Mesenchymal stem cell (in vitro differentiated cells and primary cell): ENCODE measurements around the gene SLC16A4.
"Not testable (repeated sequence)": the region's sequence is repeated elsewhere in the genome, so short reads cannot be mapped to it uniquely, and the experiment has no call there.

Experiments used
- DNase-seq: peaks from one replicate; pipeline ENCODE4 v3.0.0-alpha.2; 2013
- H2AFZ ChIP-seq: one replicate; pipeline ENCODE4 v1.6.1; 2013; ENCODE audit warnings: low read depth, mild to moderate bottlenecking, control low read depth, inconsistent platforms, low read length, moderate library complexity
- H2AK5ac ChIP-seq: 2 replicates; pipeline ENCODE4 v1.6.1; 2013; ENCODE audit warnings: low read length, moderate library complexity, mild to moderate bottlenecking, inconsistent platforms; ENCODE audit not compliant: severe bottlenecking
- H2BK120ac ChIP-seq: one replicate; pipeline ENCODE4 v1.6.1; 2013; ENCODE audit warnings: low read depth, mild to moderate bottlenecking, inconsistent platforms, low read length, moderate library complexity
- H2BK12ac ChIP-seq, 2 experiments: one replicate each; pipeline ENCODE4 v1.6.1; 2013; ENCODE audit warnings: inconsistent platforms in 2 of 2, low read length in 2 of 2, mild to moderate bottlenecking in 2 of 2, moderate library complexity in 2 of 2, control low read depth in 1 of 2
- H2BK15ac ChIP-seq: one replicate; pipeline ENCODE4 v1.6.1; 2013; ENCODE audit warnings: mild to moderate bottlenecking, low read depth, inconsistent platforms; ENCODE audit not compliant: poor library complexity, severe bottlenecking
- H2BK5ac ChIP-seq: 2 replicates; pipeline ENCODE4 v1.6.1; 2013; ENCODE audit warnings: low read depth, mild to moderate bottlenecking, low read length, control low read depth, inconsistent platforms; ENCODE audit not compliant: poor library complexity, severe bottlenecking
- H3K14ac ChIP-seq, 2 experiments: one replicate each; pipeline ENCODE4 v1.6.1; 2013; ENCODE audit warnings: inconsistent platforms in 2 of 2, low read length in 2 of 2, control low read depth in 1 of 2, mild to moderate bottlenecking in 1 of 2, moderate library complexity in 1 of 2
- H3K18ac ChIP-seq, 2 experiments: one replicate each; pipeline ENCODE4 v1.6.1; 2013; ENCODE audit warnings: inconsistent platforms in 2 of 2, low read length in 2 of 2, control low read depth in 1 of 2, low read depth in 1 of 2, mild to moderate bottlenecking in 1 of 2
- H3K23ac ChIP-seq, 2 experiments: one replicate each; pipeline ENCODE4 v1.6.1; 2013; ENCODE audit warnings: inconsistent platforms in 2 of 2, low read length in 2 of 2, mild to moderate bottlenecking in 2 of 2, moderate library complexity in 2 of 2, control low read depth in 1 of 2
- H3K27ac ChIP-seq: 2 replicates; pipeline ENCODE4 v1.5.1; 2013; ENCODE audit warnings: mild to moderate bottlenecking, moderate library complexity, low read length, control low read depth, inconsistent platforms; ENCODE audit not compliant: poor library complexity, severe bottlenecking
- H3K27me3 ChIP-seq, 2 experiments: 2 replicates each; pipeline versions ENCODE4 v1.6.1 to v1.7.0; 2013; ENCODE audit warnings: low read length in 2 of 2, mild to moderate bottlenecking in 2 of 2, moderate library complexity in 2 of 2, control low read depth in 1 of 2, inconsistent platforms in 1 of 2; ENCODE audit not compliant: control insufficient read depth in 1 of 2, insufficient read depth in 1 of 2
- H3K36me3 ChIP-seq, 2 experiments: 2 replicates each; pipeline versions ENCODE4 v1.6.1 to v1.7.0; 2013; ENCODE audit warnings: low read length in 2 of 2, control low read depth in 1 of 2, inconsistent platforms in 1 of 2, low read depth in 1 of 2, mild to moderate bottlenecking in 1 of 2; ENCODE audit not compliant: insufficient read depth in 2 of 2, control insufficient read depth in 1 of 2
- H3K4ac ChIP-seq, 2 experiments: one replicate each; pipeline ENCODE4 v1.6.1; 2013; ENCODE audit warnings: inconsistent platforms in 2 of 2, low read length in 2 of 2, mild to moderate bottlenecking in 2 of 2, moderate library complexity in 2 of 2, control low read depth in 1 of 2, low read depth in 1 of 2
- H3K4me1 ChIP-seq: 2 replicates; pipeline ENCODE4 v1.6.1; 2013; ENCODE audit warnings: low read depth, low read length, control low read depth; ENCODE audit not compliant: control insufficient read depth, insufficient read depth
- H3K4me2 ChIP-seq: 2 replicates; pipeline ENCODE4 v1.6.1; 2013; ENCODE audit warnings: low read length, mild to moderate bottlenecking, inconsistent platforms; ENCODE audit not compliant: poor library complexity, severe bottlenecking
- H3K4me3 ChIP-seq, 2 experiments: 2 replicates each; pipeline versions ENCODE4 v1.5.1 to v1.7.0; 2013; ENCODE audit warnings: low read length in 2 of 2, mild to moderate bottlenecking in 2 of 2, control low read depth in 1 of 2, low read depth in 1 of 2; ENCODE audit not compliant: insufficient read depth in 1 of 2
- H3K79me1 ChIP-seq: replicated peaks from 2 replicates; pipeline ENCODE4 v1.6.1; 2013; ENCODE audit warnings: mild to moderate bottlenecking, control low read depth, low read length, inconsistent platforms; ENCODE audit not compliant: poor library complexity, severe bottlenecking
- H3K9ac ChIP-seq: 2 replicates; pipeline ENCODE4 v1.7.0; 2013; ENCODE audit warnings: mild to moderate bottlenecking, low read length, moderate library complexity
- H3K9me3 ChIP-seq: 2 replicates; pipeline ENCODE4 v1.7.0; 2013; ENCODE audit warnings: mild to moderate bottlenecking, low read length; ENCODE audit not compliant: control insufficient read depth
- H4K8ac ChIP-seq: one replicate; pipeline ENCODE4 v1.6.1; 2013; ENCODE audit warnings: inconsistent platforms, mild to moderate bottlenecking, low read length, moderate library complexity
- H4K91ac ChIP-seq: one replicate; pipeline ENCODE4 v1.6.1; 2013; ENCODE audit warnings: mild to moderate bottlenecking, low read length, inconsistent platforms
- WGBS: methylation state at CpG from one replicate; pipeline ENCODE4 v1.1.7; 2013; ENCODE audit warnings: mixed read lengths; 5-methylcytosine and 5-hydroxymethylcytosine counted together

The SLC16A4 gene

GRCh38 chr1:110420023-110420662, 29.3 kb upstream of the SLC16A4 start:
- Histone ChIP-seq H2BK12ac (peak overlapping the region in 1 of 2 experiments; percentile 39), H2AK5ac (no peak overlapping the region), H3K9me3 (peaks cover 8% of the 10 kb centered on the region), H2BK120ac (no peak overlapping the region), H2BK5ac (no peak overlapping the region), H3K9ac (peak overlapping the region; percentile 67), H3K4me1 (no peaks in the 10 kb centered on the region), H2BK15ac (no peak overlapping the region), H3K4me2 (no peak overlapping the region), H3K18ac (no peak overlapping the region), H3K4ac (no peak overlapping the region), H3K36me3 (no peaks in the 10 kb centered on the region), H4K8ac (peak overlapping the region; percentile 37), H3K23ac (no peak overlapping the region), H3K14ac (no peak overlapping the region), H2AFZ (no peak overlapping the region), H4K91ac (peak overlapping the region; percentile 56), H3K27me3 (peaks cover 0 to 17% of the 10 kb centered on the region in 2 experiments), H3K79me1 (no peaks in the 10 kb centered on the region), H3K27ac (no peak overlapping the region), H3K4me3 (no peak overlapping the region)
- DNase-seq = no peak
- WGBS = 88% methylated on average over 10 of the region's 10 CpGs

GRCh38 chr1:110418729-110419128, 27.9 kb upstream of the SLC16A4 start:
- Histone ChIP-seq H3K36me3 (no peaks in the 10 kb centered on the region), H4K91ac (no peak overlapping the region), H3K14ac (no peak overlapping the region), H3K27ac (no peak overlapping the region), H2BK12ac (no peak overlapping the region), H2BK15ac (no peak overlapping the region), H2AK5ac (no peak overlapping the region), H3K9me3 (peaks cover 8% of the 10 kb centered on the region), H2AFZ (no peak overlapping the region), H2BK5ac (no peak overlapping the region), H3K18ac (no peak overlapping the region), H2BK120ac (no peak overlapping the region), H3K4me3 (no peak overlapping the region), H3K27me3 (peaks cover 0 to 17% of the 10 kb centered on the region in 2 experiments), H4K8ac (no peak overlapping the region), H3K4me1 (no peaks in the 10 kb centered on the region), H3K4ac (peak overlapping the region in 1 of 2 experiments; percentile 27), H3K79me1 (no peaks in the 10 kb centered on the region), H3K23ac (no peak overlapping the region), H3K9ac (no peak overlapping the region), H3K4me2 (no peak overlapping the region)
- 91% methylated on average over 1 of the region's 1 CpG for WGBS
- no peak for DNase-seq

- H2BK12ac ChIP-seq, H3K27ac ChIP-seq, H3K4me3 ChIP-seq, H4K8ac ChIP-seq, H3K4me1 ChIP-seq, H3K4ac ChIP-seq, H3K4me2 ChIP-seq, H2BK120ac ChIP-seq, H3K23ac ChIP-seq, H3K14ac ChIP-seq, DNase-seq, H3K18ac ChIP-seq, H3K79me1 ChIP-seq, H4K91ac ChIP-seq, H3K36me3 ChIP-seq, H2BK15ac ChIP-seq, H2AFZ ChIP-seq, H3K9me3 ChIP-seq, H2AK5ac ChIP-seq, H2BK5ac ChIP-seq: not testable (repeated sequence)
- Histone ChIP-seq H3K27me3 (peaks cover 0 to 11% of the 10 kb centered on the region in 2 experiments), H3K9ac (peak overlapping the region; percentile 11)
- no CpG with 5 or more reads among the region's 1 CpG for WGBS
These were observed 22.2 kb upstream of the SLC16A4 start for GRCh38 chr1:110413045-110413444.

GRCh38 chr1:110412576-110412975, 21.8 kb upstream of the SLC16A4 start:
- no peak overlapping the region for H3K4me2 ChIP-seq
- peak; percentile 81 for DNase-seq
- H2BK15ac ChIP-seq = no peak overlapping the region
- H3K14ac ChIP-seq = no peak overlapping the region
- no peaks in the 10 kb centered on the region for H3K4me1 ChIP-seq
- H4K8ac ChIP-seq = peak overlapping the region; percentile 51
- H2BK12ac ChIP-seq = no peak overlapping the region
- no peak overlapping the region for H2AFZ ChIP-seq
- peak overlapping the region; percentile 14 for H3K9ac ChIP-seq
- 16% methylated on average over 4 of the region's 4 CpGs for WGBS
- H3K4me3 ChIP-seq = no peak overlapping the region
- peaks cover 0 to 11% of the 10 kb centered on the region in 2 experiments for H3K27me3 ChIP-seq
- no peak overlapping the region for H4K91ac ChIP-seq
- no peaks in the 10 kb centered on the region for H3K9me3 ChIP-seq
- H3K36me3 ChIP-seq = no peaks in the 10 kb centered on the region
- no peaks in the 10 kb centered on the region for H3K79me1 ChIP-seq
- no peak overlapping the region for H2AK5ac ChIP-seq
- no peak overlapping the region for H2BK5ac ChIP-seq
- no peak overlapping the region for H3K4ac ChIP-seq
- H3K18ac ChIP-seq = no peak overlapping the region
- H3K23ac ChIP-seq = no peak overlapping the region
- H2BK120ac ChIP-seq = no peak overlapping the region
- H3K27ac ChIP-seq = no peak overlapping the region
